ENCODE results near the gene LRRIQ4.
A peak's percentile ranks its signal among the peaks of the same experiment; 100 is the strongest.

The LRRIQ4 gene

GRCh38 chr3:169825316-169825715, 12.6 kb downstream of the LRRIQ4 start:
- no peak overlapping the region for H2BK120ac ChIP-seq (ENCODE audit: insufficient read depth, low read length, poor library complexity)
- H3K27me3 ChIP-seq (ENCODE audit: insufficient read depth, low read length), result no peaks in the 10 kb centered on the region
- no peaks in the 10 kb centered on the region for H3K9me3 ChIP-seq (ENCODE audit: insufficient read depth, low read depth, low read length)
- H4K8ac ChIP-seq (ENCODE audit: low read depth, low read length), result no peak overlapping the region
- H3K4me2 ChIP-seq (ENCODE audit: low read length), result no peak overlapping the region
- H2AFZ ChIP-seq (ENCODE audit: insufficient read depth, low read length, poor library complexity), result no peak overlapping the region
- no CpG with 5 or more reads among the region's 3 CpGs for WGBS (ENCODE audit: extremely low coverage, insufficient coverage, insufficient read length)
- no peak overlapping the region for H3K4ac ChIP-seq (ENCODE audit: low read depth, low read length)
- H3K14ac ChIP-seq (ENCODE audit: low read length), result no peak overlapping the region
- no peaks in the 10 kb centered on the region for H3K36me3 ChIP-seq (ENCODE audit: control insufficient read depth in 1 of 2, insufficient read depth in 2 of 2, low read length in 2 of 2)
- H3K4me1 ChIP-seq (ENCODE audit: control insufficient read depth in 1 of 2, insufficient read depth in 2 of 2, low read length in 2 of 2), result no peaks in the 10 kb centered on the region
- H3K79me1 ChIP-seq (ENCODE audit: low read length), result no peaks in the 10 kb centered on the region
- H4K12ac ChIP-seq (ENCODE audit: low read depth, low read length), result no peak overlapping the region
- H2BK12ac ChIP-seq (ENCODE audit: low read length), result no peak overlapping the region
- no peak overlapping the region for H3K9ac ChIP-seq (ENCODE audit: low read length)
- no peak overlapping the region for H3K27ac ChIP-seq (ENCODE audit: low read depth, low read length)
- no peak overlapping the region for H3K23ac ChIP-seq (ENCODE audit: low read length)
- no peak overlapping the region for H3K18ac ChIP-seq (ENCODE audit: low read length)
- no peak overlapping the region for H2AK5ac ChIP-seq (ENCODE audit: low read length)
- no peaks in the 10 kb centered on the region for H3K79me2 ChIP-seq (ENCODE audit: control insufficient read depth, insufficient read depth, low read length, poor library complexity)
- H3K4me3 ChIP-seq (ENCODE audit: low read depth, low read length), result no peak overlapping the region
- no peak for DNase-seq
- no peak overlapping the region for H4K91ac ChIP-seq (ENCODE audit: low read depth, low read length)
- no peak overlapping the region for H2BK5ac ChIP-seq (ENCODE audit: low read depth, low read length, poor library complexity)

- Histone ChIP-seq H3K14ac (ENCODE audit: low read length) (no peak overlapping the region), H2BK12ac (ENCODE audit: low read length) (no peak overlapping the region), H3K9ac (ENCODE audit: low read length) (no peak overlapping the region), H4K12ac (ENCODE audit: low read depth, low read length) (no peak overlapping the region), H4K8ac (ENCODE audit: low read depth, low read length) (no peak overlapping the region), H3K79me1 (ENCODE audit: low read length) (no peaks in the 10 kb centered on the region), H2BK120ac (ENCODE audit: insufficient read depth, low read length, poor library complexity) (no peak overlapping the region), H3K4me2 (ENCODE audit: low read length) (no peak overlapping the region), H3K36me3 (ENCODE audit: control insufficient read depth in 1 of 2, insufficient read depth in 2 of 2, low read length in 2 of 2) (no peaks in the 10 kb centered on the region), H3K18ac (ENCODE audit: low read length) (no peak overlapping the region), H3K27me3 (ENCODE audit: insufficient read depth, low read length) (no peaks in the 10 kb centered on the region), H3K9me3 (ENCODE audit: insufficient read depth, low read depth, low read length) (no peaks in the 10 kb centered on the region), H3K4ac (ENCODE audit: low read depth, low read length) (no peak overlapping the region), H2AK5ac (ENCODE audit: low read length) (no peak overlapping the region), H4K91ac (ENCODE audit: low read depth, low read length) (no peak overlapping the region), H3K4me1 (ENCODE audit: control insufficient read depth in 1 of 2, insufficient read depth in 2 of 2, low read length in 2 of 2) (no peaks in the 10 kb centered on the region), H3K23ac (ENCODE audit: low read length) (no peak overlapping the region), H3K79me2 (ENCODE audit: control insufficient read depth, insufficient read depth, low read length, poor library complexity) (no peaks in the 10 kb centered on the region), H3K27ac (ENCODE audit: low read depth, low read length) (no peak overlapping the region), H2AFZ (ENCODE audit: insufficient read depth, low read length, poor library complexity) (no peak overlapping the region), H2BK5ac (ENCODE audit: low read depth, low read length, poor library complexity) (no peak overlapping the region), H3K4me3 (ENCODE audit: low read depth, low read length) (no peak overlapping the region)
- DNase-seq, result no peak
- WGBS (ENCODE audit: extremely low coverage, insufficient coverage, insufficient read length), result no CpG with 5 or more reads among the region's 4 CpGs
These were observed 15.0 kb downstream of the LRRIQ4 start for GRCh38 chr3:169827712-169828111.

- WGBS (ENCODE audit: extremely low coverage, insufficient coverage, insufficient read length), result no CpG with 5 or more reads among the region's 1 CpG
- H2BK12ac ChIP-seq (ENCODE audit: low read length), result no peak overlapping the region
- H3K9me3 ChIP-seq (ENCODE audit: insufficient read depth, low read depth, low read length), result no peaks in the 10 kb centered on the region
- no peak overlapping the region for H3K4me2 ChIP-seq (ENCODE audit: low read length)
- no peak overlapping the region for H2BK5ac ChIP-seq (ENCODE audit: low read depth, low read length, poor library complexity)
- no peaks in the 10 kb centered on the region for H3K79me2 ChIP-seq (ENCODE audit: control insufficient read depth, insufficient read depth, low read length, poor library complexity)
- H4K91ac ChIP-seq (ENCODE audit: low read depth, low read length), result no peak overlapping the region
- H2AFZ ChIP-seq (ENCODE audit: insufficient read depth, low read length, poor library complexity), result no peak overlapping the region
- no peak overlapping the region for H3K4me3 ChIP-seq (ENCODE audit: low read depth, low read length)
- no peaks in the 10 kb centered on the region for H3K36me3 ChIP-seq (ENCODE audit: control insufficient read depth in 1 of 2, insufficient read depth in 2 of 2, low read length in 2 of 2)
- no peak overlapping the region for H3K18ac ChIP-seq (ENCODE audit: low read length)
- H3K4me1 ChIP-seq (ENCODE audit: control insufficient read depth in 1 of 2, insufficient read depth in 2 of 2, low read length in 2 of 2), result no peaks in the 10 kb centered on the region
- no peaks in the 10 kb centered on the region for H3K79me1 ChIP-seq (ENCODE audit: low read length)
- no peak for DNase-seq
- no peak overlapping the region for H4K8ac ChIP-seq (ENCODE audit: low read depth, low read length)
- H3K27me3 ChIP-seq (ENCODE audit: insufficient read depth, low read length), result no peaks in the 10 kb centered on the region
- H3K4ac ChIP-seq (ENCODE audit: low read depth, low read length), result no peak overlapping the region
- no peak overlapping the region for H4K12ac ChIP-seq (ENCODE audit: low read depth, low read length)
- no peak overlapping the region for H3K14ac ChIP-seq (ENCODE audit: low read length)
- H2AK5ac ChIP-seq (ENCODE audit: low read length), result no peak overlapping the region
- no peak overlapping the region for H3K23ac ChIP-seq (ENCODE audit: low read length)
- no peak overlapping the region for H3K27ac ChIP-seq (ENCODE audit: low read depth, low read length)
- H3K9ac ChIP-seq (ENCODE audit: low read length), result no peak overlapping the region
- H2BK120ac ChIP-seq (ENCODE audit: insufficient read depth, low read length, poor library complexity), result no peak overlapping the region
These were observed 22.9 kb downstream of the LRRIQ4 start for GRCh38 chr3:169835533-169835932.

GRCh38 chr3:169836078-169836941, 23.6 kb downstream of the LRRIQ4 start:
- H3K9ac ChIP-seq (ENCODE audit: low read length), result no peak overlapping the region
- H2AFZ ChIP-seq (ENCODE audit: insufficient read depth, low read length, poor library complexity), result no peak overlapping the region
- peak in 1 of 2 donors; percentile 17 for DNase-seq
- no peak overlapping the region for H3K14ac ChIP-seq (ENCODE audit: low read length)
- H3K36me3 ChIP-seq (ENCODE audit: control insufficient read depth in 1 of 2, insufficient read depth in 2 of 2, low read length in 2 of 2), result no peaks in the 10 kb centered on the region
- H4K91ac ChIP-seq (ENCODE audit: low read depth, low read length), result no peak overlapping the region
- no peak overlapping the region for H4K8ac ChIP-seq (ENCODE audit: low read depth, low read length)
- H2BK5ac ChIP-seq (ENCODE audit: low read depth, low read length, poor library complexity), result no peak overlapping the region
- no peaks in the 10 kb centered on the region for H3K79me2 ChIP-seq (ENCODE audit: control insufficient read depth, insufficient read depth, low read length, poor library complexity)
- H3K18ac ChIP-seq (ENCODE audit: low read length), result no peak overlapping the region
- H3K4me1 ChIP-seq (ENCODE audit: control insufficient read depth in 1 of 2, insufficient read depth in 2 of 2, low read length in 2 of 2), result no peaks in the 10 kb centered on the region
- H3K4ac ChIP-seq (ENCODE audit: low read depth, low read length), result no peak overlapping the region
- no peak overlapping the region for H2AK5ac ChIP-seq (ENCODE audit: low read length)
- no peak overlapping the region for H3K23ac ChIP-seq (ENCODE audit: low read length)
- no peak overlapping the region for H4K12ac ChIP-seq (ENCODE audit: low read depth, low read length)
- no peaks in the 10 kb centered on the region for H3K27me3 ChIP-seq (ENCODE audit: insufficient read depth, low read length)
- no peak overlapping the region for H3K27ac ChIP-seq (ENCODE audit: low read depth, low read length)
- no peak overlapping the region for H3K4me3 ChIP-seq (ENCODE audit: low read depth, low read length)
- no peaks in the 10 kb centered on the region for H3K79me1 ChIP-seq (ENCODE audit: low read length)
- no CpG with 5 or more reads among the region's 5 CpGs for WGBS (ENCODE audit: extremely low coverage, insufficient coverage, insufficient read length)
- H3K4me2 ChIP-seq (ENCODE audit: low read length), result no peak overlapping the region
- H3K9me3 ChIP-seq (ENCODE audit: insufficient read depth, low read depth, low read length), result no peaks in the 10 kb centered on the region
- H2BK12ac ChIP-seq (ENCODE audit: low read length), result no peak overlapping the region
- H2BK120ac ChIP-seq (ENCODE audit: insufficient read depth, low read length, poor library complexity), result no peak overlapping the region

Measured in trophoblast cell (in vitro differentiated cells and primary cell).